Astrocyte (in vitro differentiated cells and primary cell): Measurements from ENCODE around the gene PDZRN4. TPM values are rescaled to one million over a fixed set of nuclear protein-coding genes. Genes with fewer than 3 reads are reported as not detected.

Source experiments
- DNase-seq: peaks from one replicate; pipeline ENCODE4 v3.0.0-alpha.2; 2010; ENCODE audit warnings: low read depth
- FAIRE-seq: peaks from 2 replicates; lab custom pipeline; 2011; peaks lifted over from hg19 to GRCh38; lab: Jason Lieb, UNC
- H2AFZ ChIP-seq: 2 replicates; pipeline ENCODE4 v1.6.0; 2012; ENCODE audit warnings: low read depth, low read length, inconsistent platforms
- H3K27ac ChIP-seq: 2 replicates; pipeline ENCODE4 v1.5.1; 2011; ENCODE audit warnings: low read depth, low read length, inconsistent platforms
- H3K27me3 ChIP-seq: 2 replicates; pipeline ENCODE4 v1.6.0; 2011; ENCODE audit warnings: low read length, inconsistent platforms; ENCODE audit not compliant: insufficient read depth
- H3K36me3 ChIP-seq: 2 replicates; pipeline ENCODE4 v1.5.1; 2011; ENCODE audit warnings: low read length, inconsistent platforms; ENCODE audit not compliant: insufficient read depth
- H3K4me1 ChIP-seq: 2 replicates; pipeline ENCODE4 v1.5.1; 2011; ENCODE audit warnings: low read length, inconsistent platforms; ENCODE audit not compliant: insufficient read depth
- H3K4me2 ChIP-seq: 2 replicates; pipeline ENCODE4 v1.6.0; 2012; ENCODE audit warnings: low read length, inconsistent platforms
- H3K4me3 ChIP-seq: 2 replicates; pipeline ENCODE4 v1.5.1; 2011; ENCODE audit warnings: low read depth, mild to moderate bottlenecking, low read length, inconsistent platforms; ENCODE audit not compliant: insufficient read depth
- H3K79me2 ChIP-seq: 2 replicates; pipeline ENCODE4 v1.6.0; 2012; ENCODE audit warnings: mild to moderate bottlenecking, low read length, inconsistent platforms; ENCODE audit not compliant: insufficient read depth
- H3K9ac ChIP-seq: 2 replicates; pipeline ENCODE4 v1.6.0; 2012; ENCODE audit warnings: mild to moderate bottlenecking, low read length, inconsistent platforms
- H3K9me3 ChIP-seq: 2 replicates; pipeline ENCODE4 v1.5.1; 2012; ENCODE audit warnings: low read depth, mild to moderate bottlenecking, low read length, inconsistent platforms; ENCODE audit not compliant: insufficient read depth
- H4K20me1 ChIP-seq: 2 replicates; pipeline ENCODE4 v1.6.0; 2012; ENCODE audit warnings: low read length, inconsistent platforms; ENCODE audit not compliant: insufficient read depth
- H3K27ac Mint-ChIP-seq: one replicate; pipeline ENCODE4 v1.8.0; 2021; ENCODE audit warnings: mild to moderate bottlenecking, mixed read lengths; ENCODE audit not compliant: unreplicated experiment
- H3K27me3 Mint-ChIP-seq: one replicate; pipeline ENCODE4 v1.8.0; 2021; ENCODE audit warnings: low read depth, mixed read lengths; ENCODE audit not compliant: unreplicated experiment
- H3K36me3 Mint-ChIP-seq: one replicate; pipeline ENCODE4 v1.8.0; 2021; ENCODE audit warnings: low read depth, mixed read lengths; ENCODE audit not compliant: unreplicated experiment
- H3K4me1 Mint-ChIP-seq: one replicate; pipeline ENCODE4 v1.8.0; 2021; ENCODE audit warnings: low read depth, mixed read lengths; ENCODE audit not compliant: unreplicated experiment
- H3K4me3 Mint-ChIP-seq: one replicate; pipeline ENCODE4 v1.8.0; 2021; ENCODE audit warnings: mild to moderate bottlenecking, moderate library complexity, mixed read lengths; ENCODE audit not compliant: unreplicated experiment
- H3K9me3 Mint-ChIP-seq: one replicate; pipeline ENCODE4 v1.8.0; 2021; ENCODE audit warnings: mild to moderate bottlenecking, mixed read lengths; ENCODE audit not compliant: unreplicated experiment
- CTCF ChIP-seq: IDR thresholded peaks from 2 replicates; pipeline ENCODE4 v1.5.1; 2011; ENCODE audit warnings: low read depth, mild to moderate bottlenecking, inconsistent platforms, low read length, moderate library complexity; ENCODE audit not compliant: insufficient read depth
- EZH2 ChIP-seq: IDR thresholded peaks from 2 replicates; pipeline ENCODE4 v1.6.1; 2012; ENCODE audit warnings: mild to moderate bottlenecking, low read length, inconsistent platforms; ENCODE audit not compliant: insufficient read depth
- total RNA-seq: library from RNA; stranded (reverse); gene quantifications from 2 replicates; pipeline ENCODE4 v1.2.1, GENCODE V29; 2021

The PDZRN4 gene
- total RNA-seq, 1 donor from 2014 or later, result not detected

GRCh38 chr12:41302979-41303403 lies 114.9 kb downstream of the PDZRN4 start:
- H3K9ac ChIP-seq, result no peak overlapping the region
- no peaks in the 10 kb centered on the region for H3K27me3 Mint-ChIP-seq
- no peaks in the 10 kb centered on the region for H3K9me3 ChIP-seq
- FAIRE-seq (no peak), DNase-seq (no peak)
- no peaks in the 10 kb centered on the region for H3K9me3 Mint-ChIP-seq
- H4K20me1 ChIP-seq, result no peaks in the 10 kb centered on the region
- no peak overlapping the region for H3K27ac ChIP-seq
- H3K36me3 Mint-ChIP-seq, result no peaks in the 10 kb centered on the region
- H3K4me3 Mint-ChIP-seq, result no peak overlapping the region
- no peaks in the 10 kb centered on the region for H3K79me2 ChIP-seq
- H3K27ac Mint-ChIP-seq, result no peak overlapping the region
- H3K36me3 ChIP-seq, result no peaks in the 10 kb centered on the region
- H3K4me2 ChIP-seq, result no peak overlapping the region
- TF ChIP-seq EZH2, result no peak
- H3K27me3 ChIP-seq, result no peaks in the 10 kb centered on the region
- H3K4me1 ChIP-seq, result no peaks in the 10 kb centered on the region
- H3K4me3 ChIP-seq, result no peak overlapping the region
- no peaks in the 10 kb centered on the region for H3K4me1 Mint-ChIP-seq
- H2AFZ ChIP-seq, result no peak overlapping the region

- DNase-seq (no peak), FAIRE-seq (no peak)
- no peak overlapping the region for H3K4me2 ChIP-seq
- no peaks in the 10 kb centered on the region for H3K79me2 ChIP-seq
- H3K9me3 ChIP-seq, result no peaks in the 10 kb centered on the region
- Mint-ChIP-seq H3K27me3 (no peaks in the 10 kb centered on the region), H3K36me3 (no peaks in the 10 kb centered on the region), H3K9me3 (no peaks in the 10 kb centered on the region), H3K4me1 (no peaks in the 10 kb centered on the region), H3K4me3 (no peak overlapping the region), H3K27ac (no peak overlapping the region)
- no peak overlapping the region for H3K9ac ChIP-seq
- TF ChIP-seq EZH2 (no peak), CTCF (no peak)
- no peaks in the 10 kb centered on the region for H3K4me1 ChIP-seq
- no peak overlapping the region for H3K27ac ChIP-seq
- H2AFZ ChIP-seq, result no peak overlapping the region
- no peaks in the 10 kb centered on the region for H3K27me3 ChIP-seq
- H4K20me1 ChIP-seq, result no peaks in the 10 kb centered on the region
- no peak overlapping the region for H3K4me3 ChIP-seq
- no peaks in the 10 kb centered on the region for H3K36me3 ChIP-seq
Measured at GRCh38 chr12:41304526-41304925, 116.4 kb downstream of the PDZRN4 start.

GRCh38 chr12:41310367-41310766 lies 122.2 kb downstream of the PDZRN4 start:
- Mint-ChIP-seq H3K36me3 (no peaks in the 10 kb centered on the region), H3K27ac (no peak overlapping the region), H3K4me3 (no peak overlapping the region), H3K4me1 (no peaks in the 10 kb centered on the region), H3K27me3 (no peaks in the 10 kb centered on the region), H3K9me3 (no peaks in the 10 kb centered on the region)
- H3K9ac ChIP-seq, result no peak overlapping the region
- FAIRE-seq (no peak), DNase-seq (no peak)
- no peak for TF ChIP-seq EZH2
- TF ChIP-seq CTCF, result no peak
- no peak overlapping the region for H3K4me3 ChIP-seq
- no peak overlapping the region for H2AFZ ChIP-seq
- no peaks in the 10 kb centered on the region for H3K79me2 ChIP-seq
- no peaks in the 10 kb centered on the region for H3K9me3 ChIP-seq
- H3K4me1 ChIP-seq, result no peaks in the 10 kb centered on the region
- no peaks in the 10 kb centered on the region for H3K36me3 ChIP-seq
- H4K20me1 ChIP-seq, result no peaks in the 10 kb centered on the region
- H3K27ac ChIP-seq, result no peak overlapping the region
- no peaks in the 10 kb centered on the region for H3K27me3 ChIP-seq
- no peak overlapping the region for H3K4me2 ChIP-seq
